IMR-90 (cell line): ENCODE data around the gene C11orf21. TPM values are rescaled to one million over a fixed set of nuclear protein-coding genes. Genes with fewer than 3 reads are reported as not detected.

Experiments
- ATAC-seq: fragments of 200-7000 bp; cut with Tn5 transposase; 2 replicates; pipeline ENCODE4 v1.9.1; 2020; ENCODE audit warnings: low read depth, mild to moderate bottlenecking, moderate library complexity
- BruUV-seq: library from RNA; stranded (reverse); fragments of 400-500 nt; replicated peaks from 2 replicates; lab custom pipeline; 2021; lab: Mats Ljungman, UMichigan
- CTCF ChIA-PET: fragments of 300-600 bp; formaldehyde crosslinking; extraction: SDS; loops from one replicate; lab custom pipeline; 2021; ENCODE audit warnings: antibody characterized with exemption; lab: Yijun Ruan, JAX
- POLR2A ChIA-PET: fragments of 300-600 bp; sonication (Branson Sonifier 250); formaldehyde crosslinking; loops from one replicate; lab custom pipeline; 2022; ENCODE audit warnings: antibody characterized with exemption; ENCODE audit not compliant: unreplicated experiment; lab: Charles Lee
- DNase-seq: peaks from one replicate; pipeline ENCODE4 v3.0.0; 2013
- H2AFZ ChIP-seq: replicated peaks from 2 replicates; pipeline ENCODE3; 2013; ENCODE audit warnings: low read length, mild to moderate bottlenecking; ENCODE audit not compliant: poor library complexity
- H2AK5ac ChIP-seq: 2 replicates; pipeline ENCODE4 v1.6.1; 2013; ENCODE audit warnings: low read depth, low read length, inconsistent platforms
- H2AK9ac ChIP-seq: replicated peaks from 2 replicates; pipeline ENCODE3; 2013; ENCODE audit warnings: mild to moderate bottlenecking, low read depth, low read length, moderate library complexity; ENCODE audit not compliant: poor library complexity
- H2BK120ac ChIP-seq: 2 replicates; pipeline ENCODE4 v1.6.1; 2013; ENCODE audit warnings: low read depth, low read length, inconsistent platforms
- H2BK15ac ChIP-seq: 3 replicates; pipeline ENCODE4 v1.6.1; 2013; ENCODE audit warnings: low read depth, low read length, inconsistent platforms
- H2BK20ac ChIP-seq: 2 replicates; pipeline ENCODE4 v1.6.1; 2013; ENCODE audit warnings: low read depth, mild to moderate bottlenecking, inconsistent platforms, low read length, moderate library complexity
- H2BK5ac ChIP-seq: 2 replicates; pipeline ENCODE4 v1.6.1; 2013; ENCODE audit warnings: mild to moderate bottlenecking, low read depth, low read length, inconsistent platforms; ENCODE audit not compliant: poor library complexity, severe bottlenecking
- H3K14ac ChIP-seq: replicated peaks from 2 replicates; pipeline ENCODE4 v1.6.1; 2013; ENCODE audit warnings: low read depth, low read length, inconsistent platforms
- H3K18ac ChIP-seq: 2 replicates; pipeline ENCODE4 v1.6.1; 2013; ENCODE audit warnings: low read depth, low read length, control low read depth
- H3K23ac ChIP-seq: 2 replicates; pipeline ENCODE4 v1.6.1; 2013; ENCODE audit warnings: low read depth, low read length, inconsistent platforms
- H3K27ac ChIP-seq: 2 replicates; pipeline ENCODE4 v1.5.1; 2013; ENCODE audit warnings: mild to moderate bottlenecking, control low read depth, low read length; ENCODE audit not compliant: insufficient read depth
- H3K27me3 ChIP-seq: 2 replicates; pipeline ENCODE4 v1.6.1; 2013; ENCODE audit warnings: low read length; ENCODE audit not compliant: control insufficient read depth, insufficient read depth
- H3K36me3 ChIP-seq: 2 replicates; pipeline ENCODE4 v1.6.1; 2013; ENCODE audit warnings: low read length, mixed read lengths; ENCODE audit not compliant: control insufficient read depth, insufficient read depth
- H3K4ac ChIP-seq: 2 replicates; pipeline ENCODE4 v1.6.1; 2013; ENCODE audit warnings: low read depth, low read length, inconsistent platforms
- H3K4me1 ChIP-seq: 2 replicates; pipeline ENCODE4 v1.6.1; 2013; ENCODE audit warnings: low read length, mixed read lengths; ENCODE audit not compliant: control insufficient read depth, insufficient read depth
- H3K4me2 ChIP-seq: 2 replicates; pipeline ENCODE4 v1.6.1; 2013; ENCODE audit warnings: low read depth, mild to moderate bottlenecking, control low read depth, low read length, moderate library complexity
- H3K4me3 ChIP-seq: 2 replicates; pipeline ENCODE4 v1.5.1; 2013; ENCODE audit warnings: low read depth, mild to moderate bottlenecking, control low read depth, low read length, moderate library complexity; ENCODE audit not compliant: insufficient read depth
- H3K56ac ChIP-seq: 2 replicates; pipeline ENCODE4 v1.6.1; 2013; ENCODE audit warnings: low read length, inconsistent platforms; ENCODE audit not compliant: insufficient read depth; ENCODE audit errors: extremely low read depth
- H3K79me1 ChIP-seq, 2 experiments: 2 replicates each; pipeline ENCODE4 v1.6.1; 2013; ENCODE audit warnings: low read length in 2 of 2, inconsistent platforms in 1 of 2, low read depth in 1 of 2
- H3K9ac ChIP-seq: 2 replicates; pipeline ENCODE4 v1.6.1; 2013; ENCODE audit warnings: low read depth, low read length, control low read depth
- H3K9me1 ChIP-seq: 2 replicates; pipeline ENCODE4 v1.6.1; 2013; ENCODE audit warnings: low read length, inconsistent platforms; ENCODE audit not compliant: insufficient read depth
- H3K9me3 ChIP-seq: 2 replicates; pipeline ENCODE4 v1.6.1; 2013; ENCODE audit warnings: low read length; ENCODE audit not compliant: control insufficient read depth, insufficient read depth
- H4K20me1 ChIP-seq: 2 replicates; pipeline ENCODE4 v1.6.1; 2013; ENCODE audit warnings: low read length, inconsistent platforms; ENCODE audit not compliant: insufficient read depth
- H4K5ac ChIP-seq: 2 replicates; pipeline ENCODE4 v1.6.1; 2013; ENCODE audit warnings: mild to moderate bottlenecking, low read depth, low read length, control low read depth
- H4K8ac ChIP-seq, 2 experiments: 2 replicates each; pipeline ENCODE4 v1.6.1; 2013; ENCODE audit warnings: low read depth in 2 of 2, low read length in 2 of 2, control low read depth in 1 of 2, inconsistent platforms in 1 of 2
- H4K91ac ChIP-seq: 2 replicates; pipeline ENCODE4 v1.6.1; 2013; ENCODE audit warnings: low read depth, low read length, inconsistent platforms; ENCODE audit not compliant: insufficient read depth
- CEBPB ChIP-seq: IDR thresholded peaks from 2 replicates; pipeline ENCODE4 v1.6.1; 2012; ENCODE audit warnings: low read depth, low read length, improper control_type of control experiment
- CHD1 ChIP-seq: IDR thresholded peaks from 2 replicates; pipeline ENCODE4 v1.6.1; 2012; ENCODE audit warnings: low read depth, low read length, improper control_type of control experiment
- FOS ChIP-seq: fragments of 150-350 bp; IDR thresholded peaks from 2 replicates; pipeline ENCODE4 v1.6.1; 2016; ENCODE audit warnings: low read depth, low read length
- MAFK ChIP-seq: IDR thresholded peaks from 2 replicates; pipeline ENCODE4 v1.6.1; 2012; ENCODE audit warnings: low read depth, low read length, improper control_type of control experiment
- MXI1 ChIP-seq: IDR thresholded peaks from 2 replicates; pipeline ENCODE4 v1.6.1; 2012; ENCODE audit warnings: low read depth, mild to moderate bottlenecking, low read length, moderate library complexity, borderline replicate concordance
- NFE2L2 ChIP-seq: fragments of 150-350 bp; IDR thresholded peaks from 2 replicates; pipeline ENCODE4 v1.6.1; 2016; ENCODE audit warnings: low read depth, mild to moderate bottlenecking, low read length
- POLR2A ChIP-seq: IDR thresholded peaks from 2 replicates; pipeline ENCODE4 v1.6.1; 2012; ENCODE audit warnings: mild to moderate bottlenecking, low read depth, low read length
- RAD21 ChIP-seq: IDR thresholded peaks from 2 replicates; pipeline ENCODE4 v1.6.1; 2012; ENCODE audit warnings: low read length, improper control_type of control experiment
- RCOR1 ChIP-seq: IDR thresholded peaks from 2 replicates; pipeline ENCODE4 v1.6.1; 2012; ENCODE audit warnings: mild to moderate bottlenecking, low read length, improper control_type of control experiment; ENCODE audit not compliant: insufficient replicate concordance
- WGBS, 2 experiments: methylation state at CpG; one replicate each; pipeline versions ENCODE4 v1.1.5 to v1.1.7; 2013; ENCODE audit warnings: missing lambda C conversion rate in 2 of 2; ENCODE audit not compliant: insufficient read length in 1 of 2; ENCODE audit errors: extremely low coverage in 2 of 2; 5-methylcytosine and 5-hydroxymethylcytosine counted together
- dilution Hi-C: fragments of 300-500 bp; cut with HindIII; formaldehyde crosslinking; loops from one replicate; pipeline ENCODE4 v1.14.3; 2018; ENCODE audit warnings: low sequenced_read_pairs; ENCODE audit not compliant: unreplicated experiment
- in situ Hi-C: fragments of 300-500 bp; cut with MboI; formaldehyde crosslinking; loops from 3 replicates; pipeline ENCODE4 v1.14.3; 2019; ENCODE audit warnings: low sequenced_read_pairs, inconsistent platforms, mixed read lengths
- intact Hi-C: fragments of 100-400 bp; cut with micrococcal nuclease; formaldehyde crosslinking; loops from 2 replicates; pipeline ENCODE4 v1.10.0; 2022
- polyA plus RNA-seq, 3 experiments: library from polyadenylated mRNA; depleted of rRNA; stranded (reverse); fragments of >200 nt; gene quantifications; 2 replicates each; pipeline ENCODE4 v1.2.3, GENCODE V29; 2012; ENCODE audit warnings: low replicate concordance in 1 of 3
- total RNA-seq: library from RNA; depleted of rRNA; stranded (reverse); fragments of >200 nt; gene quantifications from 2 replicates; pipeline ENCODE4 v1.2.3, GENCODE V29; 2012
- TF ChIP-seq, protein P1 (sequence below): conservative IDR thresholded peaks from 2 replicates; pipeline ENCODE4 v1.5.1; 2012; ENCODE audit warnings: mild to moderate bottlenecking, low read depth, low read length, improper control_type of control experiment
- TF ChIP-seq, protein P2 (sequence below): fragments of 150-350 bp; IDR thresholded peaks from 2 replicates; pipeline ENCODE4 v1.6.1; 2017; ENCODE audit warnings: mild to moderate bottlenecking, antibody characterized with exemption, low read length, low read depth

The C11orf21 gene
- total and polyA plus RNA-seq, 2 of the 4 experiments (the other 2 are of a cell fraction), result not detected

DNA sequence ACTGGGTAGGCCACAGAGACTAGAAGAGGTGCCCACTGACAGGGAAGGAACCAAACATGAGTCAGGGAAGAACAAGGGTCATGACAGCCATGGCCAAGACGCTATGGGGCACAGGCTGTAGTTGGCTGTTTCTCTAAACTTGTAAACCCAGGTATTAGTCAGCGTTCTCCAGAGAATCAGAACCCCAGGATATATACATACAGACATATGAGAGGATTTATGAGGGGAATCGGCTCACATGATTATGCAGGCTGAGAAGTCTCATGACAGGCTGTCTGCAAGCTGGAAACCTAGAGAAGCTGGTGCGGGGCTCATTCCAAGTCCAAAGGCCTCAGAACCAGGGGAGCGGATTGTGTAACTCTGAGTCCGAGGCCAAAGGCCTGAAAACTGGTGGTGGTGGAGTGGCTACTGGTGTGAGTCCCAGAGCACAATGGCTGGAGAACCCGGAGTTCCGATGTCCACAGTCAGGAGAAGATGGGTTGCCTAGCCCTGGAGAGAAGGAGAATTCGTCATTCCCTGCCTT is 45.7 kb upstream of the C11orf21 start:
- Histone ChIP-seq H2BK15ac (no peak overlapping the region), H4K20me1 (no peaks in the 10 kb centered on the region), H3K9me3 (peaks cover 17% of the 10 kb centered on the region), H2AFZ (no peak overlapping the region), H3K9ac (no peak overlapping the region), H3K36me3 (no peaks in the 10 kb centered on the region), H2AK9ac (no peak overlapping the region), H3K4ac (no peak overlapping the region), H2BK5ac (no peak overlapping the region), H3K27me3 (peaks cover 3% of the 10 kb centered on the region; the same call in 1 of the 2 replicates), H3K4me2 (no peak overlapping the region), H3K79me1 (no peaks in the 10 kb centered on the region), H3K23ac (no peak overlapping the region), H3K4me3 (no peak overlapping the region), H3K4me1 (no peaks in the 10 kb centered on the region), H3K9me1 (no peaks in the 10 kb centered on the region), H2BK120ac (no peak overlapping the region), H3K56ac (no peak overlapping the region), H4K5ac (no peak overlapping the region), H3K14ac (no peak overlapping the region), H3K18ac (no peak overlapping the region), H2BK20ac (no peak overlapping the region), H3K27ac (no peak overlapping the region), H4K8ac (no peak overlapping the region), H4K91ac (no peak overlapping the region), H2AK5ac (no peak overlapping the region)
- ChIA-PET POLR2A (no interaction called here), CTCF (no interaction called here)
- 33% methylated on average over 1 of the region's 9 CpGs; no CpG with 5 or more reads in 1 of the 2 experiments for WGBS, 2 experiments
- dilution Hi-C loops, result no loop called here
- ATAC-seq (no peak), DNase-seq (no peak)
- in situ Hi-C loops, result no loop called here
- no TSS peak for BruUV-seq
- TF ChIP-seq POLR2A (no peak), MAFK (no peak), CHD1 (no peak), NFE2L2 (no peak), CEBPB (no peak), RAD21 (no peak), MXI1 (no peak), RCOR1 (no peak), FOS (no peak)
- TF ChIP-seq, protein P1, sequence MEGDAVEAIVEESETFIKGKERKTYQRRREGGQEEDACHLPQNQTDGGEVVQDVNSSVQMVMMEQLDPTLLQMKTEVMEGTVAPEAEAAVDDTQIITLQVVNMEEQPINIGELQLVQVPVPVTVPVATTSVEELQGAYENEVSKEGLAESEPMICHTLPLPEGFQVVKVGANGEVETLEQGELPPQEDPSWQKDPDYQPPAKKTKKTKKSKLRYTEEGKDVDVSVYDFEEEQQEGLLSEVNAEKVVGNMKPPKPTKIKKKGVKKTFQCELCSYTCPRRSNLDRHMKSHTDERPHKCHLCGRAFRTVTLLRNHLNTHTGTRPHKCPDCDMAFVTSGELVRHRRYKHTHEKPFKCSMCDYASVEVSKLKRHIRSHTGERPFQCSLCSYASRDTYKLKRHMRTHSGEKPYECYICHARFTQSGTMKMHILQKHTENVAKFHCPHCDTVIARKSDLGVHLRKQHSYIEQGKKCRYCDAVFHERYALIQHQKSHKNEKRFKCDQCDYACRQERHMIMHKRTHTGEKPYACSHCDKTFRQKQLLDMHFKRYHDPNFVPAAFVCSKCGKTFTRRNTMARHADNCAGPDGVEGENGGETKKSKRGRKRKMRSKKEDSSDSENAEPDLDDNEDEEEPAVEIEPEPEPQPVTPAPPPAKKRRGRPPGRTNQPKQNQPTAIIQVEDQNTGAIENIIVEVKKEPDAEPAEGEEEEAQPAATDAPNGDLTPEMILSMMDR, result no peak
- TF ChIP-seq, protein P2, sequence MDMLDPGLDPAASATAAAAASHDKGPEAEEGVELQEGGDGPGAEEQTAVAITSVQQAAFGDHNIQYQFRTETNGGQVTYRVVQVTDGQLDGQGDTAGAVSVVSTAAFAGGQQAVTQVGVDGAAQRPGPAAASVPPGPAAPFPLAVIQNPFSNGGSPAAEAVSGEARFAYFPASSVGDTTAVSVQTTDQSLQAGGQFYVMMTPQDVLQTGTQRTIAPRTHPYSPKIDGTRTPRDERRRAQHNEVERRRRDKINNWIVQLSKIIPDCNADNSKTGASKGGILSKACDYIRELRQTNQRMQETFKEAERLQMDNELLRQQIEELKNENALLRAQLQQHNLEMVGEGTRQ, result no peak
- intact Hi-C loops, result no loop called here
